Stimulated activated CD8-positive, alpha-beta memory T cell treated with anti-CD3 and anti-CD28 coated beads, Interleukin-7, amount 100 ng/mL, for 1 hour (primary cell): ENCODE results near the gene NRCAM.

ENCODE experiments used
- DNase-seq, 2 donors: peaks; one replicate each; pipeline ENCODE4 v3.0.0-alpha.2; 2020; ENCODE audit warnings: low read depth in 2 of 2

Gene NRCAM

GRCh38 chr7:108247614-108248013, 208.6 kb downstream of the NRCAM start:
- DNase-seq: no peak

GRCh38 chr7:108246227-108246837, 209.9 kb downstream of the NRCAM start:
- DNase-seq: no peak

DNA sequence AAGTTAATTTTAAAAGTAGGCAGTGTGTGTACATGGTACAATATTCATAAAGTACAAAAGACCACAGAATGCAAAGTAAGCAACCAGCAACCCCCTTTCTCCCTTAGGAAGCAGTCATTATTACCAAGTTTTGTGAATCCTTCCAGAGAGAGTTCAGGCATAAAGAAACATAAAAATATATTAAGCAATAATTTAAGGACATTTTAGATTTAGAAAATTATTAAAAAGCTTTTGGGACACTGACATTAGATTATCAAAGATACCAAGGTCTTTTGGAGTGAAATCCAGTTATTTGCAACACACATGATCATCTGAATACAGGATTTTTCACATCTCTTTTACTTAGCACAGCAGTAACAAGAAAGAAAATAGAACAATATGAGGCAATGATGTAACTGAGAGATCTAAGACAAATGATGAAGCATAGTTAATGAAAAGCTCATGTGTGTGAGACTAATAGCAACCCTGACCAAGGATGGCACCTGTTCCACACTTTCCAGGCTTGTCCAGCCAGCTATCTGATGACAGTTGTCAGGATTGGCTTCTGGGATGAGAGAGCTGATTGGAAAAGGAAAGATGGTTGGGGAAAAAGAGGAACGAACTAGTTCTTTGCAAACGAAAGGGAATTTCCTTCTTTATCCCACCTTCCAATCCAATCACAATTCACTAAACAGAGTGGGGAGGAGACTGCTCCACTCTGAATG, 210.6 kb downstream of the NRCAM start:
- DNase-seq: no peak

DNA sequence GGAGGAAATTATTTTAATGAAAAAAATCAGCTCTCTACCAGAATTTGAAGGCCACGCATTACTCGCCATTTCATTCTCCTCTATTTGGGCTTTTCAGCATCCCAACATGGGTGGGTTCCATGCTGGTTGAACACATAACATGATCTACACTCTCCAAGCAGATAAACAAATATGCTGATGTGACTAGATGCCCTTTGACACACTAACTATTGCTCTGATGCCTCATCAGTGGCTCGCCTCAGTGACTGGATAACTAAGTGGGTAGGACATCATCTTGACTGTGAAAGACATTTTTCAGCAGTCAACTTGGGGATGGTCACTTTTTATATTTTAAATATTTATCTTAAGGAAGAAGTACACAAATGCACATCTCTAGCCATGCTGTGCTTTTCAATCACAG, 212.1 kb downstream of the NRCAM start:
- DNase-seq: no peak

DNA sequence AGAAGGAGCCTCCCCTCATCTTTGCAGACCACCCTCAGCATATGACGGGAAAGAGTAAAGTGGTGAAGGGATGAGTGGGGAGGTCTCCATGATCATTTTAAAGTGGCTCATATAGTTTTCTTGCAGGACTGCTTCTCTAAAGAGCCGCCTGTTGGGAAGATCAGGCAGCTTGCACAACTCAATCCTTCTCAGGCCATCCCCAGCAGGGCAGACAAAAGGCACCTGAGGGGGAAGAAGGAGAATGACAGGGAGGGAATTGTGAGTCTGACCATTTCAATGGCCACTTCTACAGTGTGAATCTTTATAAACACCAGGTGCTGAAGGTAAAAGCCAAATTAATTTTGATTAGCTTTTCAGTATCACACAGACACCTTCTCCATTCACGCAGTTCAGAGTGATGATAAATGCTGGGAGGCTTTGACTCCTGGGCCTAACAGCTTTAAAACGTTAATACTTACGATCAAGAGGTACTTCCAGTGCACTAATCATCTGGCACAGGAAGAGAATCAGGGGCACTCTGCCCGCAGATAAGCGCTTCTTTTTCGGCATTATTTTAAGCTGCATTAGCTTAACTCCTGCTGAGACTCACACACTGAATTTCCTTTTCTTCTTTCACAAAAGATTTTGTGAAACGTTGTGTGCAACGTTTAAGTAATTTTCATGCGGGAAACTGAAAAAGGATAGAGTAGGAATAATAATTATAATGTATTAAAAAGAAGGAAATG, 216.6 kb downstream of the NRCAM start:
- no peak for DNase-seq

- no peak for DNase-seq
Observed at GRCh38 chr7:108236681-108237415, 219.4 kb downstream of the NRCAM start.

GRCh38 chr7:108235451-108236061, 220.7 kb downstream of the NRCAM start:
- no peak for DNase-seq

GRCh38 chr7:108234971-108235450, 221.2 kb downstream of the NRCAM start:
- no peak for DNase-seq

- no peak for DNase-seq
Observed at GRCh38 chr7:108234281-108234680, 222.0 kb downstream of the NRCAM start.

- DNase-seq: no peak
Observed at GRCh38 chr7:108232076-108232475, 224.2 kb downstream of the NRCAM start.

DNA sequence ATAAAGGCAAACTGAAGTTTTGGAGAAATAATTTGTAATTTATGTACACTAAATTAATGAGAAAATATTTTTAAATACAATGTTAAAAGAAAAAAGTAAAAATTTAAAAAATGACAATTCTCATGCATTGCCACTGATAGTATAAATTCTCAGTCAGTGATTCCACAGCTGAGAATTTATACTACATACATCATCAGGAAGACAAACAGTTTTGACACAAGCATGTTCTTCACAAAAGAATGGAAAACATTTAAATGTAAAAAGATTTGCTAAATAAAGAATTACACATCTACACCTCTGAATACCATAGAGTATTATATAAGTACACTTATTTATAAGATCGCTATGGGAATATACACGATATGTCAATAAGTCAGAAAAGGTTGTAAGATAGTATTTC, 225.0 kb downstream of the NRCAM start:
- DNase-seq: no peak

- DNase-seq: no peak
Observed at GRCh38 chr7:108227366-108227765, 228.9 kb downstream of the NRCAM start.

- DNase-seq: no peak
Observed at GRCh38 chr7:108226816-108227299, 229.4 kb downstream of the NRCAM start.

- DNase-seq: no peak
Observed at GRCh38 chr7:108225531-108226181, 230.6 kb downstream of the NRCAM start.

- DNase-seq: no peak
Observed at GRCh38 chr7:108224387-108224786, 231.8 kb downstream of the NRCAM start.

GRCh38 chr7:108222236-108222892, 233.9 kb downstream of the NRCAM start:
- no peak for DNase-seq

- no peak for DNase-seq
Observed at GRCh38 chr7:108211382-108212201, 244.6 kb downstream of the NRCAM start.

DNA sequence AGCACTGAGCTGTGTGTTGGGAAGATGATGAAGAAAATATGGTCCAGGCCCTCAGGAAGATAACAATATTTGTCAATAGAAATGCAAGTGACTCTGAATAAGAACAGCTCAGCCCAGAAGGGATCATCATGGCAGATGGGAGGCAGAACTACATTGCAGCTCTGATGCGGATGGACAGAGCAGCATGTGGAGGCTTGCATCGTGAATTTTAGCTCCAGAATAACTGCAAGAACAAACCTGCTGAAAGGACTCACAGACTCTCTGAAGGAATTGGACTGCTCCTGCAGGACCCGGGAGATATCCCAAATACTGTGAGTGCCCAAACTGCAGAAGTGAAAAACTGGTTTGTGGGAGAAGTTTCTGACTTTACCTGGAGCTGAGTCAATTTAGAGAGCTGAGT, 245.4 kb downstream of the NRCAM start:
- no peak for DNase-seq

GRCh38 chr7:108205311-108205710, 250.9 kb downstream of the NRCAM start:
- no peak for DNase-seq
